HG03442 (cell line): Measurements from ENCODE around the gene KRT4.
"Not testable (repeated sequence)": the region's sequence is repeated elsewhere in the genome, so short reads cannot be mapped to it uniquely, and the experiment has no call there.

Experiments
- ATAC-seq: cut with Tn5 transposase; IDR thresholded peaks from one replicate; pipeline ENCODE4 v1.9.1; 2021; ENCODE audit warnings: mild to moderate bottlenecking, moderate library complexity; ENCODE audit not compliant: unreplicated experiment

Gene KRT4

DNA sequence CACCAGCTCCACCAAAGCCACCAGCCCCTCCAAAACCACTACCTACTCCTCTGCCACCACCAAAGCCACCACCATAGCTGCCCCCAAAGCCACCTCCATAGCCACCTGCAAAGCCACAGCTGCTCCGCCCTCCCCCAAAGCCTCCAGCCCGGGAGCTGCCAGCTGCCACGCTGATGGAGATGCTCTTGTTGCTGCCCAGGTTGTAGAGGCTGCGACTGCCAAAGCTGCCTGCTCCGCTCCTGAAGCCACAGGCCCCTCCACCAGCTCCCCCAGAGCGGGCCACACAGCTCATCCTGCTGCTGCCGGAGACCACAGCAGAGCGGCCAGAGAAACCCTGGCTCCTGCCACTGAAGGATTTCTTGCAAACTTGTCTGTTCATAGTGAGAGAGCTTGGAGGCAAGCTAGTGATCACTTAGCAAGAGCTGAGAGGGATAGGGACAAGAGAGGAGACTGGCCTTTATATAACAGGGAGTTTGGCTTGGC is 37.0 kb downstream of the KRT4 start, which contains the start of gene KRT76:
Gene KRT76 (minus strand): TSS at position 433 of the 483 bp plus-strand sequence. CDS start 54 bp downstream, at position 379.
- ATAC-seq: no peak

DNA sequence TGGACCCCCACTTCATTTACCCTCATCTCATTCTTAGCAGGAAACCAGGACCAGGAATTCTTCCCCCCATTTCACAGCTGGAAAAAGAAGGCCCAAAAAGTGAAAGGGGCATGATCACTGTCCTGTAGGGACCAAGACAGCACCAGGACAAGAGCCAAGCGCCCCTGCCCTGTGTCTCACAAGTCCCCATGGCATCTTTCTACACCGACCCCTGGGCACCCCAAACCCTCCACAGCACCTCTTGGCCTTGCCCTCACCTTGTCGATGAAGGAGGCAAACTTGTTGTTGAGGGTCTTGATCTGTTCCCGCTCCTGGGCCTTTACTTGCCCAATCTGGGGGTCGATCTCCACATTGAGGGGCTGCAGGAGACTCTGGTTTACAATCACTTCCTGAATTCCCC is 37.5 kb downstream of the KRT4 start:
- ATAC-seq: no peak

DNA sequence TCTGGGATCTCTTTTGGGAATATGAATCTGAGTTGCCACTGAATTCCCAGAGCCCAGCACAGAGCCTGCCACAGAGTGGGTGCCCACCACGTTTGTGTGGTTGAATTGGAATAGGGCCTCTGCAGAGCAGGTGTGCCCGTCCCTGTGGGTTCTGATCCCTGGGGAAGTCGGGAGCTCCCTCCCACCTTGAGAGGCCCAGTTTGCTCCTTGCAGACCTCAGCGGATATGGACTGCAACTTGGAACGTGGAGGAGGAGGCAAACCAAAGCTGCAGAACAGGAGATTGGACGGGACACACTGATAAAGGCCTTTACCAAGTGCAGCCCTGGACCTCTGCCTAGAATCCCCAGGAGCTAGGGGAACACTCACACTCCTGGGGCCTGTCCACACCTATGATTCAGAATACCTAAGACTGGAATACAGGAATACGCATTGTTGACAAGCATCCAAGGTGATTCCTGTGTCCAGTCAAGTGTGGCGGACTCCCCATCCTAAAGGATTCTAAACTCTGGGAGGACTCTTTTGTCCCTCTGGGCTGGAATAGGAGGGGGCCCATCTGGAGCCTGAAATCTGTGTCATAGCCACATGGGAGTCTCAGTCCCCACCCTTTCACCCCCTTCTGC is 39.2 kb downstream of the KRT4 start:
- ATAC-seq: no peak

DNA sequence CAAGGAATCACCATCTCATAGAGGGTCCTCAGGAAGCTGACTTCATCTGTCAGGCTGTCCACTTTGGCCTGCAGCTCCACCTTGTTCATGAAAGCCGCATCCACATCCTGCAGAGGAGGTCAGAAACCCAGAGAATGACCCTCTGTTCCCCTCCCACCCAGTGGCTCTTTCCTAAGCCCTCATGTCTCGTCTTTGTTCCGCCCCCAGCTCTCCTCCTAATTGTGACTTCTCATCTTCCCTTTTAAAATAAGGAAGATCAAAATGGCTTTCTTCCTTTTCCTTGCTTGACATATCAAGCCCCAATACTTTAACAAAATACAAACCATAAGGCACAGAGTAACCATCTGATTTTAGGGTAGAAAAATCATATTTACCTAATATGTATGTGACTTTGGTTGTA is 41.1 kb downstream of the KRT4 start:
- ATAC-seq: no peak

DNA sequence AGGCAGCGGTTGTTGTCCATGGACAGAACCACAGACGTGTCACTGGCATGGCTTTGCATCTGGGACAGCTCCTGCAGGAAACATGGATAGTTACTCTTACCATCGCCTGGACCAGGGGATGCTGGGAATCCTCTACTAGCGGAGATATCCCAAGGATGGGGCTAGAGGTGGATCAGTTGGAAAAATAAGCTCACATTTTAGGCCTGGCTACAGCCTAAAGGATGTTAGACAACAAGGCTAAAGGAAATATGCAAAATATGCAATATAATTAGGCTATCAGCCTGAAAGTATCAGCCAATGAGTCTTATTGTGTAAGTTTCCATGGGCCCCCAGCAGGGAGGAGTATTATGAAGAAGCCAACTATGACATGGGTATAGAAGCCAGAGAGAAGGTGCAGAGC is 41.7 kb downstream of the KRT4 start:
- no peak for ATAC-seq

DNA sequence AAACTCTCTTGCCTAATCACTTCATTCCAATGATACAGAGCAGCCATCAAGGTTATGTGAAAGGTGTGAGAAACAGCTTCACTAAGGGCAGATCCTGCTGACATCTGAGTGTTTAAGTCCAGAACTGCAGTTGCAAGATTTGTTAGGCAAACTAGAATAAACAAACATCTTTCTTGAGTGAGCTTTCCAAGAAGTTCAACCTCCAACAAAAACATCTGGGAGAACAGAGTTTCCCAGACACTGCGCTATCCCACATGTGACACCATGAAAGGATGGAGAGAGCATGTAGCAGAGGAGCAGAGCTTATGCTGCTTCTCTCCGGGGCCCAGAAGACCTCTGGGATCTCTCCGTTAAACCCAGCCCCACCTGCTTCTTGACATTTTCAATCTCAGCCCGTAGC is 42.4 kb downstream of the KRT4 start:
- no peak for ATAC-seq

DNA sequence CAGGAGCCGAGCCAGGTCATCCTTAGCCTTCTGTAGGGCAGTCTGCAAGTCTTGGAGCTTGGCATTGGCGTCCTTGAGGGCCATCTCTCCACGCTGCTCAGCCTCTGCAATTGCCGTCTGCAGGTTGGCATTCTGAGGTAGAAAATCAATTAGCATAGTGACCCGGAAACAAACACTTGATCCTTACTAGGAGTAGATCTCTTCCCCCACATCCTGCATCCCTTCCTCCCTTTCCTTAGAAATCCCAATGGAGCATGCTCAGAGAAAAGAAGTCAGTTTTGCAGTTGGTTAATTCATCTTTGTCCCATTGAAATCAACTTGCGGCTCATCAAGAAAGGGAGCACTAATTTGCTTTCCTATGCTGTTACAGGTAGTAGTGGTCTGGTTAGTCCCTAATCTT is 42.8 kb downstream of the KRT4 start:
- no peak for ATAC-seq

DNA sequence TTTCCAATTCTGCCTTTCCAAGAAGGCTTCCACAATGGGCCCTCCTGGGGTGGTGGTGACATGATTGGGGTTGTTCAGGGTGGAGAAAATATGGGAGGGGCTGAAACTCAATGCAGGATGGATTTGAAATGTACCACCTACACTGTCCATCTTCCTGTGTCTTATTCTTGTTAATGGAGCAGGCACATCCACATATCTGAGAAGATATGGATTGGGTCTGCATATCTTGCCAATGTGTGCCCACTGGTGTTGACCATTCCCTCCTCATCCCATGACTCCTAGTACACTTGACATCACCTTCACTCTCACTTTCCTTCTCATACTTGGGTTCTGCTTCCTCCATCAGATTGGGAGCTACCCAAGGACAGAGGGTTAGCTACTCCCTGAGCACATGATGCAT is 44.0 kb downstream of the KRT4 start:
- no peak for ATAC-seq

DNA sequence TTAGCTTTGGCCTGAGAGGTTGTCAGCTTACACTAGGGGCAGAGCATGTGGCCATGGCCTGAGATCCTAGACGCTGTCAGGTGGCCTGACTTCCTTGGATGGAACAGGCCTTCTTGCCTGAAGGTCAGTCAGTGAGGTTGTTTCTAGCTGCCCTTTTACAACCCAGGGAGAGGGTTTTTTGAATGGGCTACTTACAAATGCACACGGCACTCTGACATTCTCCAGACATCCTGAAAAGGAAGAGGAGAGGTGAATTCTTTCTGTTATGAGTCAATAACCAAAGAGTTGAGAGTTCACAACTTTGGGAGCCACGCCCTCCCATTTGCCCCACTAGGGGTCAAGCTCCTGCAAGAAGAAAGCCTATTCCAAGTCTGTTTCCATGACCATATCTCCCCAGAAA is 44.6 kb downstream of the KRT4 start:
- no peak for ATAC-seq

DNA sequence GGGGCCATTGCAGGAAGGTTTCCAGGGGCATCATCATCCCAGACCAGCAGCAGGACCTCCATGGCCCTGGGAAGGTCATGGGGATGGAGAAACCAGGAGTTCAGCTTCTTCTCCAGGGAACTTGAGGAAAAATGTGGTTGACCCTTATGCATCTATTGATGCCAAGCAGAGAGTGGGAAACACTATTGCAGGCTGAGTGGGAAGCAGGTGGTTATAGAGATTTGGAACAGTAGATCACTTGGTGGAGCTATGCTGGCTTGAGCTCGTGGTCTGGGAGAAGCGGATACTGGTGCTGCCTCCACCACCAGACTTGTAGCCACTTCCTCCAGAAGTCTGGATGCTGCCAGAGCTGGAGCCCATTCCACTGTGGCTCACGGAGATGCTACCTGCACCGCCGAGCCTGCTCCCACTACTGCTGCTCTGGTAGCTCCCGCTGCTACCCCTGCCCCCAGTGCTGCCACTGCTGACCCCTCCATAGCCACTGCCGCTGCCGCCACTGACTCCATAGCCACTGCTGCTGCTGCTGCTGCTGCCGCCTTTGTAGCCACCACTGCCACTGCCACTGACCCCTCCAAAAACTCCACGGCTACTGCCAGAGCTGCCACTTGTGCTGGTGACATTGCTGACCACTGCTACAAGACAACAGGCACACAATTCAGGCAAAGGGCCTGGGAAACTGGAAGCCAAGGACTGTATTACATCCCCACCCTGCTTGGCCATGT is 45.3 kb downstream of the KRT4 start:
- ATAC-seq: no peak

DNA sequence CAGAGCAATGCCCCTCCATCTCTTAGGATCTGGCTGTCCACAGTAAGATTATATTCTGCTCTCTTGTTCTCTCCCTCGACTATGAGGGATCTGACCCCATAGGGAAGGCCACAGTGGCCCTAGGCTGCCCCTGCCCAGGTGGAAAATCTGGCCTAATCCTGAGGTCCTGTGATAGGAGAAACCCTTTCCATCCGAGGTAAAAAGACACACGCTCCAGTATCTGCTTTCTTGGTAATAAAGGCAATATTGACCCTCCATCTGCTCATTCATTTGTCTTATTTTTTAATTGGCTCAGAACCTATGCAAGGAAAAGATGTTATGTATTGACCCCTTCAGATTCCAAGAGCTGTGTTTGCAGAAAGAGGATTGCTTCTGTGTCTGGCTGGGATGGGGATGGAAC is 46.5 kb downstream of the KRT4 start:
- ATAC-seq: no peak

DNA sequence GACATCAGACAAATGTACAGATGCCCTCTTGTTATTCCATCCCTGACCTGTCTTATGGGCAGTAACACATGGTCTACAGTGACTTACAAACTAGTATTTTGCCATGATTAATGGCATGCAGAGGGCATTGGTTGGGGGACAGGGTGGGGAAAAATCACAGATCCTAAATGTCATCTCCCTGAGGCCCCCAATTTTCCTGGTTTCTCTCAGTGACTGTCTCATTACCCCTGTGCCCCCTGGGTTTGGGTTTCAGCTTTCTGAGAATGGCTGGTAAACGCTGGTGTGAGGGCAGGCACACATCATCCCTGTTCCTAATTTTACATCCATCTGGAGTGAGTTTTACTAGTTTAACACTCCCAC is 46.9 kb downstream of the KRT4 start:
- ATAC-seq: no peak

DNA sequence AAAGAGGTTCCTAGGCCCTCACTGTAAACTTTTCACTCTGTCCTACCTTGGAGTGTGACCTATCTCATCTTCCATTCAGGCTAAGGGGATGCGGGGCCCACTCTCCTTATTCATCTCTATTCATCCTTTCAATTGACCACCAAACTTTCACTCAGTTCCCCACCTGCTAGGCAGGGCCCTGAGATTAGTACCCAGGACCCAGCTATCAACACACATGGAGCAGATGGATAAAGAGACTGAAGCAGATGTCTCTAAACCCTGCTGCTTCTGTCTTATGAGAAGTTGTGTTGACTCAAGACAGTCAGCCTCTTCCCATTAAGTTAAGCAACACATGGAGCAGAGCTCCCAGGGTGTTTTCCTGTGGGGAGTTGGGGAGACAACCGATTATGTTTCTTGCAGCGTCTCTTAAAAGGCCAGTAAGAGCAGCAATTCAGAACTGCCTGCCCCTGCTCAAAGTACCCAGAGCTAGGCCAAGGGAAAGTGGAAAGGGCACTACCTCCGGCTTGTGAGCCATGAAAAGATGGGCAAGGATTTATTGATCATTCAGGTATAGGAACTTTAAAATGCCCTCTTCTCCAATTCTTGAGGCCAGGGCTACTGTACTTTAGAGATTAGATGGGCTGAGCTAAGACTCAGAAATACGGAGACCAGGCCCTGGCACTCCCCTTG is 47.4 kb downstream of the KRT4 start:
- no peak for ATAC-seq

DNA sequence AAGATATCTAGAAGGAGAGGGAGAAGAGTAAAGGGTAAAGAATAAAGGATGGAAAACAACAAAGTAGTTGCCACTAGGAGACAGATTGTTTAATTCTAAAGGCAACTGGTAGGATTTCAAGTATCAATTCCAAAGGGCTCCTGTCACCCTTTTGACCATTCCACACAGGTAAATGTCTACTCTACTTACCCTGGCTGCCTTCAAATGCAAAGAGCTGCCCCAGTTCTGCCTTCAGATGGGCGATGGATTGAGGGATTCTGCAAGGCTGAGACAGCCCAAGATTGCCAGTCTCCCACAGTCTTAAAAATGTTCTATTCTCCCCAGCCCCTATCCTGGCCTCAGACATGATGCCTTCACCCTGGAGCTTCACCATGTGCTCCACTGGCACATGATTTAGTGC is 48.2 kb downstream of the KRT4 start:
- ATAC-seq: no peak

DNA sequence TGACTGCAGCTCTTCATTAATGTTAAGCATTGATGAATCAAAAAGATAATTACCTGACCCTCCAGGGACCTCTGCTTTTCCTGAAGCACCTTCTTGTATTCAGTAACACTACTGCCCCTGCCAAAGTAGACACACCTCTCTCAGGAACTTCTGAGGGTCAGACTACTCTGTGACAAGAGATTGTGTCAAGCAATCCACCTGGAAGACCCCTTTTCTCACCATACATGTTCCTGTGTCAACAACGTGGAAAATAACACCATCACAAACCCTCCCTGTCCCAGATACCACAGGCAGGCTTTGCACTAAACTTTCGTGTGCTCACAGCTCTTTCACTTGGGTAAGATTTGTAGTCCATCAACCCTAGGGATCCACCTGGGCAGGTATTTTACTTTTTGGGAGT is 49.9 kb downstream of the KRT4 start:
- no peak for ATAC-seq

DNA sequence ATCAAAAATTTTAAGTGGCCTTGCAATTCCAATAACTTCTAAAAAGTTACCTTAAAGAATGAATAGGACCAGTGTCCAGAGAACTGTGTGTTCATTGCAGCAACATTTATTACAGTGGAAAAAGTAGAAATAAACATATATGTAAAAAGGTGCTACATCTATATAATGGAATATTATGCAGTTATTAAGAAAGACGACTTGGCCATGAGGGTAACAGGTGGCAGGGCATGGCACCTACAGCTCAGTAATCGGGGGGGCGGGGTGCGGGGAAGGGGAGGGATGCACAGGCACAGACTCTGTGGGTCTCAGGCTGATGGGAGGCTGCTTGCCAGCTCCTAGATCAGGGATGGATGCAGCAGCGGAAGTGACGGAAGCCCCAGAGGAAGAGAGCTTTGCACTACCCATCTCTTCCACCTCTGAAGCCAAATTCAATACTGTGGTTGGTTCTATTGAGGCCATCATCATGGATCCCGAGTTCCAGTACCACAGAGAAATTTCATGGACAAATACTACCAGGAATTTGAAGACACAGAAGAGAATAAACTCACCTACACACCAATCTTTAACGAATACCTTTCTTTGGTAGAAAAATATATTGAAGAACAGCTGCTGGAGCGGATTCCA is 50.8 kb downstream of the KRT4 start:
- no peak for ATAC-seq

DNA sequence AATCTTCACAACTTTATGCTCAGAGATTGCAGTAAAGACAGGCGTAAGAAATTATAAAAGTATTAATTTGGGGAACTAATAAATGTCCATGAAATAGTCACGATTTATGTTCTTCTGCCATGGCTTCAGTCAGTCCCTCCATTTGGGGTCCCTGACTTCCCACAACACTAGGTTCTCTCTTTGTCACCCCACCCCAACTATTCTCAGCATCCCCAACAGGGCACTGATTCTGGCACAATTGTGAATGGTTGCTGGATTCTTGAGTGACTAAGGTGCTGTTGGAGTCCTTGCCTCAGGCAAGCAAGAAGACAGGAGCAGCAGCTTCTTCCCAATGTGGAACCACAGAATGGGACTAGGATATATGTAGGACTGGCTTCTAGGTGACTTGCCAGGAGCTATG is 52.1 kb downstream of the KRT4 start:
- no peak for ATAC-seq

DNA sequence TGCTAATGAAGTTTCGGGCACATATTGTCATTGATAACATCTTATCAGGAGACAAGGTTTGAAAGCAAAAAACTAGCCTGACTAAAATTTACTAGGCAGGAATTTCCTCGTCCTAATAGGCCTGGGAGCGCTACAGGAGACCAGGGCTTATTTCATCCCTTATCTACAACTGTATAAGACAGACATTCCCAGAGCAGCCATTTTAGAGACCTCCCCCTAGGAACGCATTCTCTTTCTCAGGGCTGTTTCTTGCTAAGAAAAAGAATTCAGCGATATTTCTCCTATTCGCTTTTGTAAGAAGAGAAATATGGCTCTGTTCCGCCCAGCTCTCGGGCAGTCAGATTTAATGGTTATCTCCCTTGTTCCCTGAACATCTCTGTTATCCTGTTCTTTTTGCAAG is 52.7 kb downstream of the KRT4 start:
- ATAC-seq: not testable (repeated sequence)

DNA sequence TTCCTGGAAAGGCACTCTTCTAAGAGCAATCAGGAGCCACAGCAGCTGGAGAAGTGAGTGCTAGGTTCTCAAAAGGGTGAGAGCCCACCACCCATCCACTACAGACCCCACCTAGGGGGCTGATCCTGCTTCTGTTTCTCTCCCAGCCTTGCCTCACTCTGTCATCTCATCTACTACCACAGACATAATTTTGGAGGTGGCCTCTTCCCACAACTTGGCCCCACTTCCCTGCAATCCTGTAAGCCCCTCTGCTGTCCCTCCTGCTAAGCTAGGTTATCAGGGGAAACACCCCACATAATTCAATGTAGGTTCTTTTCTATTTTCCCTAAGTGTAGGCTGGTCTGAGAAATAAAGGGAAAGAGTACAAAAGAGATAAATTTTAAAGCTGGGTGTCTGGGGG is 53.3 kb downstream of the KRT4 start:
- no peak for ATAC-seq

DNA sequence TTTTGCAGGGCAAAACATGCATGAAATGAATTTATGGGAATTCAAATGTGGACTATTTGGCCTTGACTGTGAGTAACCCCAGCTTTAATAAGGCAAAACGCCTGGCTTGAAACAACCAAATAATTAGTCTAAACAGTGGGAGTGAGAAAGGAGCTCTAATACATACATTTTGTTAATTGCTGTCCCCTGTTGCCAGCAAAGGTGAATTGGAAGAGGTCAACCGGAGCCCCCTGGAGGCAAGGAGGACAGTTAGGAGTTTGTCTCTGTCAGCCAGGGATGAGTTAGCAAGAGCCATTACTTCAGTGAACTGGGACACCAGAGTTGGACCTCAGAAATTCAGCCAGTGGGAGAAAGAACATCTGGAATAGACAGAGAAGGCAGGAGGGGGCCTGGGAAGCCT is 54.2 kb downstream of the KRT4 start:
- ATAC-seq: no peak

DNA sequence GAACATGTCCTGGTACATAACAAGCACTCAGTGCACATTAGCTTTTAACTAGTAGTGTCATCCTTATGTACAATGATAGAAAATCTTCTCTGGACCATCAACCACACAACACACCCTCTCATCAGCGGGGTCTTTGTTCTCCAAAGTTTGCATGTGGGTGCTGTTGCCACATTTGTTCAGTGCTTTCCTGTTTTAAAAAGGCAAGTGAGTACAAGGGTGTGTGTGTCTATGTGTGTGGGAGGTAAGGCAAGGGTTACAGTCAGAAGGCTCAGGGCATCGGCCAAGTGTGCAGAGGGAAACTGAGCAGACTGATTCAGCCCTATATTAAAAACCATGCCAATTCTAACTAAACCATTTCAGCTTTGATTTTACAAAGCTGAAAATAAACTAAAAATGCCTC is 54.7 kb downstream of the KRT4 start:
- no peak for ATAC-seq
